ENCODE data around the gene CHP1.
A peak's percentile ranks its signal among the peaks of the same experiment; 100 is the strongest.
"Not testable (repeated sequence)": the region's sequence is repeated elsewhere in the genome, so short reads cannot be mapped to it uniquely, and the experiment has no call there.

CHP1 gene

GRCh38 chr15:41301587-41301986 lies 70.5 kb downstream of the CHP1 start:
- TF ChIP-seq ZNF274 (IDR thresholded peaks at IDR 0.05; ENCODE audit: low read depth, low read length) = no peak
- no peak overlapping the region for H3K4me3 ChIP-seq (ENCODE audit: low read length)

- no peak overlapping the region for H3K4me3 ChIP-seq (ENCODE audit: low read length)
- no peak for TF ChIP-seq ZNF274 (IDR thresholded peaks at IDR 0.05; ENCODE audit: low read depth, low read length)
Measured at GRCh38 chr15:41304149-41304770, 73.2 kb downstream of the CHP1 start.

GRCh38 chr15:41307679-41308078 lies 76.6 kb downstream of the CHP1 start:
- TF ChIP-seq ZNF274 (IDR thresholded peaks at IDR 0.05; ENCODE audit: low read depth, low read length) = no peak
- H3K4me3 ChIP-seq (ENCODE audit: low read length) = no peak overlapping the region

GRCh38 chr15:41309226-41309905 lies 78.3 kb downstream of the CHP1 start:
- no peak for TF ChIP-seq ZNF274 (IDR thresholded peaks at IDR 0.05; ENCODE audit: low read depth, low read length)
- no peak overlapping the region for H3K4me3 ChIP-seq (ENCODE audit: low read length)

GRCh38 chr15:41320805-41321330 lies 89.8 kb downstream of the CHP1 start:
- not testable (repeated sequence) for H3K4me3 ChIP-seq (ENCODE audit: low read length)

GRCh38 chr15:41323611-41324010 lies 92.5 kb downstream of the CHP1 start:
- TF ChIP-seq ZNF274 (IDR thresholded peaks at IDR 0.05; ENCODE audit: low read depth, low read length) = no peak
- H3K4me3 ChIP-seq (ENCODE audit: low read length) = no peak overlapping the region

- H3K4me3 ChIP-seq (ENCODE audit: low read length) = peak overlapping the region; percentile 91
- no peak for TF ChIP-seq ZNF274 (IDR thresholded peaks at IDR 0.05; ENCODE audit: low read depth, low read length)
Measured at GRCh38 chr15:41331281-41331680, 100.2 kb downstream of the CHP1 start.

Measured in GM08714 (cell line).